ENCODE measurements around the gene NPAS3. TPM values are rescaled to one million over a fixed set of nuclear protein-coding genes. Genes with fewer than 3 reads are reported as not detected.

Gene NPAS3
- total RNA-seq, 4 donors from 2014 or later, result 0.13 to 1.1 (median 0.47) TPM; not detected in 1

GRCh38 chr14:33653308-33653695, 714.6 kb downstream of the NPAS3 start:
- no peak for TF ChIP-seq CTCF (IDR thresholded peaks at IDR 0.05)
- no peak for TF ChIP-seq POLR2A (IDR thresholded peaks at IDR 0.05)
- 64 to 71% methylated on average over 6 of the region's 6 CpGs for whole genome bisulfite sequencing, 2 donors
- Histone ChIP-seq H3K27me3 (no peaks in the 10 kb centered on the region), H3K27ac (no peak overlapping the region), H3K4me3 (no peak overlapping the region), H3K36me3 (no peaks in the 10 kb centered on the region), H3K4me1 (no peaks in the 10 kb centered on the region), H3K9me3 (no peaks in the 10 kb centered on the region)
- DNase-seq, result no peak
- intact Hi-C loops (cut with DNase I), result no loop called here

GRCh38 chr14:33655421-33655820, 716.7 kb downstream of the NPAS3 start:
- intact Hi-C loops (cut with DNase I), result no loop called here
- Histone ChIP-seq H3K9me3 (no peaks in the 10 kb centered on the region), H3K27me3 (no peaks in the 10 kb centered on the region), H3K4me3 (no peak overlapping the region), H3K36me3 (no peaks in the 10 kb centered on the region), H3K4me1 (no peaks in the 10 kb centered on the region), H3K27ac (no peak overlapping the region)
- no peak for DNase-seq
- TF ChIP-seq CTCF (IDR thresholded peaks at IDR 0.05), result no peak
- no peak for TF ChIP-seq POLR2A (IDR thresholded peaks at IDR 0.05)
- WGBS, 2 donors, result 55 to 70% methylated on average over 4 of the region's 4 CpGs

GRCh38 chr14:33657476-33657875, 718.8 kb downstream of the NPAS3 start:
- H3K27ac ChIP-seq, result no peak overlapping the region
- no peaks in the 10 kb centered on the region for H3K9me3 ChIP-seq
- no peak for TF ChIP-seq POLR2A (IDR thresholded peaks at IDR 0.05)
- no peak for TF ChIP-seq CTCF (IDR thresholded peaks at IDR 0.05)
- no peaks in the 10 kb centered on the region for H3K27me3 ChIP-seq
- no peaks in the 10 kb centered on the region for H3K36me3 ChIP-seq
- 46 to 63% methylated on average over 3 of the region's 3 CpGs for WGBS, 2 donors
- DNase-seq, result no peak
- intact Hi-C loops (cut with DNase I), result no loop called here
- no peaks in the 10 kb centered on the region for H3K4me1 ChIP-seq
- no peak overlapping the region for H3K4me3 ChIP-seq

- WGBS, 2 donors, result 74 to 83% methylated on average over 3 of the region's 3 CpGs
- Histone ChIP-seq H3K36me3 (no peaks in the 10 kb centered on the region), H3K4me1 (no peaks in the 10 kb centered on the region), H3K9me3 (peaks cover 0 to 3% (median 0%) of the 10 kb centered on the region in 3 donors), H3K27ac (no peak overlapping the region), H3K27me3 (no peaks in the 10 kb centered on the region), H3K4me3 (no peak overlapping the region)
- DNase-seq, result no peak
- intact Hi-C loops (cut with DNase I), result no loop called here
- no peak for TF ChIP-seq CTCF (IDR thresholded peaks at IDR 0.05)
- TF ChIP-seq POLR2A (IDR thresholded peaks at IDR 0.05), result no peak
These were observed 721.6 kb downstream of the NPAS3 start for GRCh38 chr14:33660248-33660647.

GRCh38 chr14:33661101-33661500, 722.4 kb downstream of the NPAS3 start:
- Histone ChIP-seq H3K27me3 (no peaks in the 10 kb centered on the region), H3K9me3 (peaks cover 0 to 3% (median 0%) of the 10 kb centered on the region in 3 donors), H3K36me3 (no peaks in the 10 kb centered on the region), H3K4me1 (no peaks in the 10 kb centered on the region), H3K27ac (no peak overlapping the region), H3K4me3 (no peak overlapping the region)
- WGBS, 2 donors, result 75 to 76% methylated on average over 3 of the region's 3 CpGs
- TF ChIP-seq POLR2A (IDR thresholded peaks at IDR 0.05) (no peak), CTCF (IDR thresholded peaks at IDR 0.05) (no peak)
- intact Hi-C loops (cut with DNase I), result no loop called here
- DNase-seq, result no peak
